ENCODE data around the gene AOC1. TPM values are rescaled to one million over a fixed set of nuclear protein-coding genes. Genes with fewer than 3 reads are reported as not detected.

The AOC1 gene
- total and polyA plus RNA-seq, 2 of the 4 experiments (the other 2 are of a cell fraction), result not detected

- Histone ChIP-seq H3K4me1 (ENCODE audit: control insufficient read depth, insufficient read depth, low read length) (no peaks in the 10 kb centered on the region; the same call in 1 of the 2 replicates), H3K9me3 (ENCODE audit: control insufficient read depth, insufficient read depth, low read length) (no peaks in the 10 kb centered on the region; the same call in 1 of the 2 replicates), H3K23ac (ENCODE audit: low read depth, low read length) (no peak overlapping the region), H4K20me1 (ENCODE audit: insufficient read depth, low read length) (no peaks in the 10 kb centered on the region), H4K8ac (ENCODE audit: low read depth in 2 of 2, low read length in 2 of 2) (no peak overlapping the region), H4K5ac (ENCODE audit: low read depth, low read length) (no peak overlapping the region), H3K14ac (replicated peaks; ENCODE audit: low read depth, low read length) (no peak overlapping the region), H3K9me1 (ENCODE audit: insufficient read depth, low read length) (no peaks in the 10 kb centered on the region), H3K9ac (ENCODE audit: low read depth, low read length) (no peak overlapping the region), H2BK120ac (ENCODE audit: low read depth, low read length) (no peak overlapping the region), H3K56ac (ENCODE audit: extremely low read depth, insufficient read depth, low read length) (no peak overlapping the region), H3K18ac (ENCODE audit: low read depth, low read length) (no peak overlapping the region; the same call in 1 of the 2 replicates), H2AFZ (replicated peaks; ENCODE audit: low read length, poor library complexity) (no peak overlapping the region), H3K4me2 (ENCODE audit: low read depth, low read length) (no peak overlapping the region), H3K4ac (ENCODE audit: low read depth, low read length) (no peak overlapping the region), H3K27ac (ENCODE audit: insufficient read depth, low read length) (peak overlapping the region; percentile 33; the same call in 1 of the 2 replicates), H2BK20ac (ENCODE audit: low read depth, low read length) (no peak overlapping the region), H2AK9ac (replicated peaks; ENCODE audit: low read depth, low read length, poor library complexity) (no peak overlapping the region), H2BK5ac (ENCODE audit: low read depth, low read length, poor library complexity, severe bottlenecking) (no peak overlapping the region), H3K4me3 (ENCODE audit: insufficient read depth, low read depth, low read length) (no peak overlapping the region), H3K27me3 (ENCODE audit: control insufficient read depth, insufficient read depth, low read length) (no peaks in the 10 kb centered on the region; the same call in 1 of the 2 replicates), H4K91ac (ENCODE audit: insufficient read depth, low read depth, low read length) (no peak overlapping the region), H3K79me1 (ENCODE audit: low read depth in 1 of 2, low read length in 2 of 2) (no peaks in the 10 kb centered on the region), H2AK5ac (ENCODE audit: low read depth, low read length) (no peak overlapping the region), H2BK15ac (ENCODE audit: low read depth, low read length) (no peak overlapping the region), H3K36me3 (ENCODE audit: control insufficient read depth, insufficient read depth, low read length) (no peaks in the 10 kb centered on the region)
- DNase-seq (no peak), ATAC-seq (ENCODE audit: low read depth) (peak; percentile 19; the same call in 1 of the 2 replicates)
- dilution Hi-C loops (cut with HindIII; ENCODE audit: low sequenced_read_pairs, unreplicated experiment), result no loop called here
- 68% methylated on average over 5 of the region's 8 CpGs; no CpG with 5 or more reads in 1 of the 2 experiments for WGBS, 2 experiments (ENCODE audit: extremely low coverage in 2 of 2, insufficient read length in 1 of 2)
- CTCF ChIA-PET, result no interaction called here
- intact Hi-C loops (cut with micrococcal nuclease), result no loop called here
- TF ChIP-seq, protein P1, sequence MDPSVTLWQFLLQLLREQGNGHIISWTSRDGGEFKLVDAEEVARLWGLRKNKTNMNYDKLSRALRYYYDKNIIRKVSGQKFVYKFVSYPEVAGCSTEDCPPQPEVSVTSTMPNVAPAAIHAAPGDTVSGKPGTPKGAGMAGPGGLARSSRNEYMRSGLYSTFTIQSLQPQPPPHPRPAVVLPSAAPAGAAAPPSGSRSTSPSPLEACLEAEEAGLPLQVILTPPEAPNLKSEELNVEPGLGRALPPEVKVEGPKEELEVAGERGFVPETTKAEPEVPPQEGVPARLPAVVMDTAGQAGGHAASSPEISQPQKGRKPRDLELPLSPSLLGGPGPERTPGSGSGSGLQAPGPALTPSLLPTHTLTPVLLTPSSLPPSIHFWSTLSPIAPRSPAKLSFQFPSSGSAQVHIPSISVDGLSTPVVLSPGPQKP (IDR thresholded peaks at IDR 0.05; ENCODE audit: borderline replicate concordance, low read depth, low read length), result no peak
- TF ChIP-seq, protein P2, sequence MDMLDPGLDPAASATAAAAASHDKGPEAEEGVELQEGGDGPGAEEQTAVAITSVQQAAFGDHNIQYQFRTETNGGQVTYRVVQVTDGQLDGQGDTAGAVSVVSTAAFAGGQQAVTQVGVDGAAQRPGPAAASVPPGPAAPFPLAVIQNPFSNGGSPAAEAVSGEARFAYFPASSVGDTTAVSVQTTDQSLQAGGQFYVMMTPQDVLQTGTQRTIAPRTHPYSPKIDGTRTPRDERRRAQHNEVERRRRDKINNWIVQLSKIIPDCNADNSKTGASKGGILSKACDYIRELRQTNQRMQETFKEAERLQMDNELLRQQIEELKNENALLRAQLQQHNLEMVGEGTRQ (IDR thresholded peaks at IDR 0.05; ENCODE audit: low read depth, low read length), result no peak
- no peak for TF ChIP-seq SMC3 (IDR thresholded peaks at IDR 0.05; ENCODE audit: low read depth, low read length)
- no peak for TF ChIP-seq FOS (IDR thresholded peaks at IDR 0.05; ENCODE audit: low read depth, low read length)
- no peak for TF ChIP-seq MXI1 (IDR thresholded peaks at IDR 0.05; ENCODE audit: borderline replicate concordance, low read depth, low read length)
- TF ChIP-seq RCOR1 (IDR thresholded peaks at IDR 0.05; ENCODE audit: insufficient replicate concordance, low read length), result no peak
- TF ChIP-seq NFE2L2 (IDR thresholded peaks at IDR 0.05; ENCODE audit: low read depth, low read length), result no peak
- no peak for TF ChIP-seq POLR2A (IDR thresholded peaks at IDR 0.05; ENCODE audit: low read depth, low read length)
- TF ChIP-seq, protein P3, sequence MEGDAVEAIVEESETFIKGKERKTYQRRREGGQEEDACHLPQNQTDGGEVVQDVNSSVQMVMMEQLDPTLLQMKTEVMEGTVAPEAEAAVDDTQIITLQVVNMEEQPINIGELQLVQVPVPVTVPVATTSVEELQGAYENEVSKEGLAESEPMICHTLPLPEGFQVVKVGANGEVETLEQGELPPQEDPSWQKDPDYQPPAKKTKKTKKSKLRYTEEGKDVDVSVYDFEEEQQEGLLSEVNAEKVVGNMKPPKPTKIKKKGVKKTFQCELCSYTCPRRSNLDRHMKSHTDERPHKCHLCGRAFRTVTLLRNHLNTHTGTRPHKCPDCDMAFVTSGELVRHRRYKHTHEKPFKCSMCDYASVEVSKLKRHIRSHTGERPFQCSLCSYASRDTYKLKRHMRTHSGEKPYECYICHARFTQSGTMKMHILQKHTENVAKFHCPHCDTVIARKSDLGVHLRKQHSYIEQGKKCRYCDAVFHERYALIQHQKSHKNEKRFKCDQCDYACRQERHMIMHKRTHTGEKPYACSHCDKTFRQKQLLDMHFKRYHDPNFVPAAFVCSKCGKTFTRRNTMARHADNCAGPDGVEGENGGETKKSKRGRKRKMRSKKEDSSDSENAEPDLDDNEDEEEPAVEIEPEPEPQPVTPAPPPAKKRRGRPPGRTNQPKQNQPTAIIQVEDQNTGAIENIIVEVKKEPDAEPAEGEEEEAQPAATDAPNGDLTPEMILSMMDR (conservative IDR thresholded peaks at IDR 0.05; ENCODE audit: low read depth, low read length), result no peak
- no peak for TF ChIP-seq MAFK (IDR thresholded peaks at IDR 0.05; ENCODE audit: low read depth, low read length)
- no peak for TF ChIP-seq MAZ (IDR thresholded peaks at IDR 0.05; ENCODE audit: borderline replicate concordance, low read depth, low read length)
- TF ChIP-seq RAD21 (IDR thresholded peaks at IDR 0.05; ENCODE audit: low read length), result no peak
- BruUV-seq (replicated peaks), result no TSS peak
- in situ Hi-C loops (cut with MboI; ENCODE audit: low sequenced_read_pairs), result no loop called here
- POLR2A ChIA-PET (ENCODE audit: unreplicated experiment), result no interaction called here
Observed at GRCh38 chr7:150823043-150823442, 29.3 kb upstream of the AOC1 start.
